Neural cell (in vitro differentiated cells): ENCODE data around the gene RIN1.

Source experiments
- EP300 ChIP-seq: fragments of 450-650 bp; conservative IDR thresholded peaks from 2 replicates; pipeline ENCODE4 v1.6.1; 2014; ENCODE audit warnings: antibody characterized with exemption, mild to moderate bottlenecking, moderate library complexity; ENCODE audit not compliant: poor library complexity, severe bottlenecking
- EZH2 ChIP-seq: fragments of 200-600, 300-800 bp; shearing (Covaris generic), sonication (generic); IDR thresholded peaks from 2 replicates; pipeline ENCODE4 v1.6.1; 2014; ENCODE audit warnings: antibody characterized with exemption, low read length, borderline replicate concordance, mild to moderate bottlenecking; ENCODE audit not compliant: insufficient read depth, poor library complexity, severe bottlenecking
- MXI1 ChIP-seq: fragments of 450-650 bp; conservative IDR thresholded peaks from 2 replicates; pipeline ENCODE4 v1.6.1; 2014; ENCODE audit warnings: antibody characterized with exemption, mild to moderate bottlenecking; ENCODE audit not compliant: poor library complexity, severe bottlenecking
- RAD21 ChIP-seq: fragments of 450-650 bp; conservative IDR thresholded peaks from 2 replicates; pipeline ENCODE4 v1.6.1; 2014; ENCODE audit warnings: antibody characterized with exemption, mild to moderate bottlenecking, moderate library complexity
- TAF1 ChIP-seq: IDR thresholded peaks from 2 replicates; pipeline ENCODE4 v1.6.1; 2012; ENCODE audit warnings: low read depth
- TF ChIP-seq, protein P1 (sequence below): fragments of 450-650 bp; IDR thresholded peaks from 2 replicates; pipeline ENCODE4 v1.5.1; 2014; ENCODE audit warnings: antibody characterized with exemption, mild to moderate bottlenecking, moderate library complexity; ENCODE audit not compliant: poor library complexity, severe bottlenecking

DNA sequence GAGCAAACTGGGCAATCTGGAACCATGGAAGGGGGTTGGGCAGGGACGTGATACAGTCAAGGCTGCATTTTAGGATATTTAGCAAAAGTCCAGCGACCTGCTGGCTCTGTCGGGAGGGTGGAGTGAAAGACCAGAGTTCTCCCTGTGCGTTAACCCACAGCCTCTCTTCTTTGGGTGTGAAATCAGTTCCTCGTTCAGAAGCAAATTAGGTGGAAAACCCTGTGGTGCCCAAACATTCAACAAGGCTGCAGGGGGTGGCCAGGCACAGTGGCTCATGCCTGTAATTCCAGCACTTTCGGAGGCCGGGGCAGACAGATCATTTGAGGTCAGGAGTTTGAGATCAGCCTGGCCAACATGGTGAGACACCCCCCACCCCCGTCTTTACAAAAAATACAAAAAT is 38.6 kb downstream of the RIN1 start:
- TF ChIP-seq, protein P1, sequence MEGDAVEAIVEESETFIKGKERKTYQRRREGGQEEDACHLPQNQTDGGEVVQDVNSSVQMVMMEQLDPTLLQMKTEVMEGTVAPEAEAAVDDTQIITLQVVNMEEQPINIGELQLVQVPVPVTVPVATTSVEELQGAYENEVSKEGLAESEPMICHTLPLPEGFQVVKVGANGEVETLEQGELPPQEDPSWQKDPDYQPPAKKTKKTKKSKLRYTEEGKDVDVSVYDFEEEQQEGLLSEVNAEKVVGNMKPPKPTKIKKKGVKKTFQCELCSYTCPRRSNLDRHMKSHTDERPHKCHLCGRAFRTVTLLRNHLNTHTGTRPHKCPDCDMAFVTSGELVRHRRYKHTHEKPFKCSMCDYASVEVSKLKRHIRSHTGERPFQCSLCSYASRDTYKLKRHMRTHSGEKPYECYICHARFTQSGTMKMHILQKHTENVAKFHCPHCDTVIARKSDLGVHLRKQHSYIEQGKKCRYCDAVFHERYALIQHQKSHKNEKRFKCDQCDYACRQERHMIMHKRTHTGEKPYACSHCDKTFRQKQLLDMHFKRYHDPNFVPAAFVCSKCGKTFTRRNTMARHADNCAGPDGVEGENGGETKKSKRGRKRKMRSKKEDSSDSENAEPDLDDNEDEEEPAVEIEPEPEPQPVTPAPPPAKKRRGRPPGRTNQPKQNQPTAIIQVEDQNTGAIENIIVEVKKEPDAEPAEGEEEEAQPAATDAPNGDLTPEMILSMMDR, result no peak
- no peak for TF ChIP-seq EP300
- TF ChIP-seq MXI1, result no peak
- TF ChIP-seq RAD21, result no peak
- no peak for TF ChIP-seq EZH2
- no peak for TF ChIP-seq TAF1
